ENCODE results near the gene MRPS25.

MRPS25 gene

GRCh38 chr3:15064835-15065549 lies at the start of gene MRPS25:
MRPS25 (minus strand) TSS chr3:15065315; CDS start chr3:15065194, 121 bp downstream.
- Histone ChIP-seq H3K9ac (ENCODE audit: low read depth, low read length) (peak within 1 kb of the TSS; percentile 95), H3K4me1 (ENCODE audit: control insufficient read depth, insufficient read depth, low read length) (peaks cover 11% of the 10 kb centered on the region), H3K9me3 (ENCODE audit: control insufficient read depth, insufficient read depth, low read length) (no peaks in the 10 kb centered on the region), H3K4me3 (ENCODE audit: low read depth, low read length) (peak within 1 kb of the TSS; percentile 92), H3K27me3 (ENCODE audit: control insufficient read depth, insufficient read depth, low read length) (no peaks in the 10 kb centered on the region), H3K36me3 (ENCODE audit: control insufficient read depth, insufficient read depth, low read length) (no peaks in the 10 kb centered on the region)

GRCh38 chr3:15113884-15114283 lies 48.8 kb upstream of the MRPS25 start:
- Histone ChIP-seq H3K4me3 (ENCODE audit: low read depth, low read length) (no peak overlapping the region), H3K4me1 (ENCODE audit: control insufficient read depth, insufficient read depth, low read length) (peaks cover 9% of the 10 kb centered on the region), H3K9me3 (ENCODE audit: control insufficient read depth, insufficient read depth, low read length) (no peaks in the 10 kb centered on the region), H3K9ac (ENCODE audit: low read depth, low read length) (no peak overlapping the region), H3K36me3 (ENCODE audit: control insufficient read depth, insufficient read depth, low read length) (no peaks in the 10 kb centered on the region), H3K27me3 (ENCODE audit: control insufficient read depth, insufficient read depth, low read length) (peaks cover 4% of the 10 kb centered on the region)

GRCh38 chr3:15113471-15113870 lies 48.4 kb upstream of the MRPS25 start:
- Histone ChIP-seq H3K4me3 (ENCODE audit: low read depth, low read length) (no peak overlapping the region), H3K9ac (ENCODE audit: low read depth, low read length) (no peak overlapping the region), H3K36me3 (ENCODE audit: control insufficient read depth, insufficient read depth, low read length) (no peaks in the 10 kb centered on the region), H3K9me3 (ENCODE audit: control insufficient read depth, insufficient read depth, low read length) (no peaks in the 10 kb centered on the region), H3K4me1 (ENCODE audit: control insufficient read depth, insufficient read depth, low read length) (peaks cover 9% of the 10 kb centered on the region), H3K27me3 (ENCODE audit: control insufficient read depth, insufficient read depth, low read length) (peaks cover 4% of the 10 kb centered on the region)

GRCh38 chr3:15112011-15112410 lies 46.9 kb upstream of the MRPS25 start:
- H3K36me3 ChIP-seq (ENCODE audit: control insufficient read depth, insufficient read depth, low read length) = no peaks in the 10 kb centered on the region
- no peaks in the 10 kb centered on the region for H3K9me3 ChIP-seq (ENCODE audit: control insufficient read depth, insufficient read depth, low read length)
- no peak overlapping the region for H3K9ac ChIP-seq (ENCODE audit: low read depth, low read length)
- H3K27me3 ChIP-seq (ENCODE audit: control insufficient read depth, insufficient read depth, low read length) = peaks cover 2% of the 10 kb centered on the region
- H3K4me1 ChIP-seq (ENCODE audit: control insufficient read depth, insufficient read depth, low read length) = peaks cover 12% of the 10 kb centered on the region
- no peak overlapping the region for H3K4me3 ChIP-seq (ENCODE audit: low read depth, low read length)

- peaks cover 2% of the 10 kb centered on the region for H3K27me3 ChIP-seq (ENCODE audit: control insufficient read depth, insufficient read depth, low read length)
- no peak overlapping the region for H3K9ac ChIP-seq (ENCODE audit: low read depth, low read length)
- peaks cover 11% of the 10 kb centered on the region for H3K4me1 ChIP-seq (ENCODE audit: control insufficient read depth, insufficient read depth, low read length)
- no peaks in the 10 kb centered on the region for H3K36me3 ChIP-seq (ENCODE audit: control insufficient read depth, insufficient read depth, low read length)
- H3K4me3 ChIP-seq (ENCODE audit: low read depth, low read length) = no peak overlapping the region
- H3K9me3 ChIP-seq (ENCODE audit: control insufficient read depth, insufficient read depth, low read length) = no peaks in the 10 kb centered on the region
Measured at GRCh38 chr3:15110206-15110605, 45.1 kb upstream of the MRPS25 start.

GRCh38 chr3:15108869-15109268 lies 43.8 kb upstream of the MRPS25 start:
- Histone ChIP-seq H3K9ac (ENCODE audit: low read depth, low read length) (no peak overlapping the region), H3K9me3 (ENCODE audit: control insufficient read depth, insufficient read depth, low read length) (no peaks in the 10 kb centered on the region), H3K4me1 (ENCODE audit: control insufficient read depth, insufficient read depth, low read length) (peaks cover 3% of the 10 kb centered on the region), H3K27me3 (ENCODE audit: control insufficient read depth, insufficient read depth, low read length) (no peaks in the 10 kb centered on the region), H3K4me3 (ENCODE audit: low read depth, low read length) (no peak overlapping the region), H3K36me3 (ENCODE audit: control insufficient read depth, insufficient read depth, low read length) (no peaks in the 10 kb centered on the region)

GRCh38 chr3:15108082-15108545 lies 43.0 kb upstream of the MRPS25 start:
- H3K9ac ChIP-seq (ENCODE audit: low read depth, low read length) = no peak overlapping the region
- H3K36me3 ChIP-seq (ENCODE audit: control insufficient read depth, insufficient read depth, low read length) = no peaks in the 10 kb centered on the region
- no peak overlapping the region for H3K4me3 ChIP-seq (ENCODE audit: low read depth, low read length)
- H3K9me3 ChIP-seq (ENCODE audit: control insufficient read depth, insufficient read depth, low read length) = no peaks in the 10 kb centered on the region
- no peaks in the 10 kb centered on the region for H3K27me3 ChIP-seq (ENCODE audit: control insufficient read depth, insufficient read depth, low read length)
- peaks cover 3% of the 10 kb centered on the region for H3K4me1 ChIP-seq (ENCODE audit: control insufficient read depth, insufficient read depth, low read length)

GRCh38 chr3:15107075-15107947 lies 42.2 kb upstream of the MRPS25 start:
- H3K4me1 ChIP-seq (ENCODE audit: control insufficient read depth, insufficient read depth, low read length) = peaks cover 6% of the 10 kb centered on the region
- H3K4me3 ChIP-seq (ENCODE audit: low read depth, low read length) = no peak overlapping the region
- H3K36me3 ChIP-seq (ENCODE audit: control insufficient read depth, insufficient read depth, low read length) = no peaks in the 10 kb centered on the region
- H3K9ac ChIP-seq (ENCODE audit: low read depth, low read length) = no peak overlapping the region
- H3K27me3 ChIP-seq (ENCODE audit: control insufficient read depth, insufficient read depth, low read length) = no peaks in the 10 kb centered on the region
- no peaks in the 10 kb centered on the region for H3K9me3 ChIP-seq (ENCODE audit: control insufficient read depth, insufficient read depth, low read length)

GRCh38 chr3:15102836-15103235 lies 37.7 kb upstream of the MRPS25 start:
- Histone ChIP-seq H3K4me3 (ENCODE audit: low read depth, low read length) (no peak overlapping the region), H3K27me3 (ENCODE audit: control insufficient read depth, insufficient read depth, low read length) (no peaks in the 10 kb centered on the region), H3K4me1 (ENCODE audit: control insufficient read depth, insufficient read depth, low read length) (peaks cover 9% of the 10 kb centered on the region), H3K9ac (ENCODE audit: low read depth, low read length) (no peak overlapping the region), H3K36me3 (ENCODE audit: control insufficient read depth, insufficient read depth, low read length) (no peaks in the 10 kb centered on the region), H3K9me3 (ENCODE audit: control insufficient read depth, insufficient read depth, low read length) (no peaks in the 10 kb centered on the region)

- Histone ChIP-seq H3K27me3 (ENCODE audit: control insufficient read depth, insufficient read depth, low read length) (no peaks in the 10 kb centered on the region), H3K4me1 (ENCODE audit: control insufficient read depth, insufficient read depth, low read length) (peaks cover 6% of the 10 kb centered on the region), H3K4me3 (ENCODE audit: low read depth, low read length) (no peak overlapping the region), H3K9ac (ENCODE audit: low read depth, low read length) (no peak overlapping the region), H3K9me3 (ENCODE audit: control insufficient read depth, insufficient read depth, low read length) (no peaks in the 10 kb centered on the region), H3K36me3 (ENCODE audit: control insufficient read depth, insufficient read depth, low read length) (no peaks in the 10 kb centered on the region)
Measured at GRCh38 chr3:15102256-15102655, 37.1 kb upstream of the MRPS25 start.

GRCh38 chr3:15099364-15100098 lies 34.4 kb upstream of the MRPS25 start:
- Histone ChIP-seq H3K4me3 (ENCODE audit: low read depth, low read length) (peak overlapping the region; percentile 98), H3K4me1 (ENCODE audit: control insufficient read depth, insufficient read depth, low read length) (peaks cover 6% of the 10 kb centered on the region), H3K9ac (ENCODE audit: low read depth, low read length) (peak overlapping the region; percentile 70), H3K27me3 (ENCODE audit: control insufficient read depth, insufficient read depth, low read length) (no peaks in the 10 kb centered on the region), H3K9me3 (ENCODE audit: control insufficient read depth, insufficient read depth, low read length) (no peaks in the 10 kb centered on the region), H3K36me3 (ENCODE audit: control insufficient read depth, insufficient read depth, low read length) (peaks cover 4% of the 10 kb centered on the region)
